ENCODE measurements around the gene LMX1A. TPM values are rescaled to one million over a fixed set of nuclear protein-coding genes. Genes with fewer than 3 reads are reported as not detected.

LMX1A gene
- total RNA-seq, 1 donor from 2014 or later, result not detected

DNA sequence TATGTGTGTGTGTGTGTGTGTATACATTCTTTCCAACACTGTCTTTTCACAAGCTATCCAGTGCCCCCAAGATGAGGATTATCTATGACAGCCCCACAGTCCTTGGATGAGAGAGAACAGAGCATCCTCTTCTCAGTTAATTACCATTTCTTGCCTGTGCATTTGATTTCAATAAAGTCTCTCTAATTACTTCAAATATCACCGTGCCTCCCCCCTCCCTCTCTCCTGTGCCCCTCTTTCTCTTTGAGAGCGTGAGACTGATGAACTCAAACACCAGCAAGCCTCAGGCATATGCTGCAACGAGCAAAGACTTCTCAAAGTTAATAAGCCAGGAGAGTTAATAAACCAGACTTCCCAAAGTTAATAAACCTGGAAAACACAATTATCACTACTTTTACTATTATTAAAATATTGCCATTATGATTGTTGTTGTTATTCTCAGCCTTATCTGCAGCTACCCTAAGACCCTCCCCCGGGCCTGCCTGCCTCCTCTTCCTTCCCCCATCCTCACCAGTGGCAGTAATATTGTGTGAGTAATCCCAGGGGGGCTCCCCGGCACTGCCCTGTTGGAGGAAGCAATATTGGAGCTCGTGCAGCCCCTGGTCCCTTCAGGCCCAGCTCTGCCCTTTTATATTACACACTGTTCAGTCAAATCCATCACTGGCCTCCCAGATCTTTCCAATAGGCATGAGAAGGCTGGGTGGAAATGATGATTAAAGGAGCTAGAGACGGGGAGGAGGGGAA lies 30.9 kb downstream of the LMX1A start:
- no peak for DNase-seq (ENCODE audit: low read depth in 2 of 2)

DNA sequence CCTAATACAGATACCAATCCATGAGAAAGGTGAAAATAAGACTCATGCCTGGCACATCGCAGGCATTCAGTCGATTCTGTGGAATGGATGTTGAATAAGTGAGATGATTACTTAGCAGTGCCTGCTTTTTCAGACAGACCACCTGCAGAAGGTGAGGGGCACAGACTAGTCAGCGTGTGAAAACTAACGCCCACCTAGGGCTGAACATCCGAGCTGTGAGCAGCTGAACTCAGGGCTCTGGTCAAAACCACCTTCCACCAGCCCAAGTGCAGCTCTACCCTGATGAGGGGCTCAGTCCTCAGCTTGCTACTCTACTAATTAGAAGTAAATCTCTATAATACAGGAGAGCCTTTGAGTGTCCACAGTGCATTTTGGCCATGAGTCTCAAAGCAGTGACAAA lies 32.5 kb downstream of the LMX1A start:
- no peak for DNase-seq (ENCODE audit: low read depth in 2 of 2)

DNA sequence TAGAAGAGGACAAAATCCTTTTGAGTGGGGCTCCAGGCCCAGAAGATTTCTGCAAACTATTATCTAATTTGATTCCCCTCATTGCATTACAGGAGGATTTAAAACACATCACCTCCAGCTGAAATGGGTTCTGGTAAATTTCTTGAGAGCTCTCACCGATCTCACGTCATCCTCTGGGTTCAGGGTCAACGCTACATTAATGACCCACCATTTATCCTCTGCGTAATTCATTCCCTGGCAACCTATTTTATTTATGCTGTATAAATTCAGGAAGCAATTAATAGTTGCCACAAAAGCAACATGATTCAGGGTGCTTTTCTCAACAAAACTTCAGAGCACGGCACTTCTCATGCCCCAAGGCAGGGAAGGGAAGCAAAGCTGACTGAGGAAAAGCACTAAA lies 38.9 kb downstream of the LMX1A start:
- no peak for DNase-seq (ENCODE audit: low read depth in 2 of 2)

DNA sequence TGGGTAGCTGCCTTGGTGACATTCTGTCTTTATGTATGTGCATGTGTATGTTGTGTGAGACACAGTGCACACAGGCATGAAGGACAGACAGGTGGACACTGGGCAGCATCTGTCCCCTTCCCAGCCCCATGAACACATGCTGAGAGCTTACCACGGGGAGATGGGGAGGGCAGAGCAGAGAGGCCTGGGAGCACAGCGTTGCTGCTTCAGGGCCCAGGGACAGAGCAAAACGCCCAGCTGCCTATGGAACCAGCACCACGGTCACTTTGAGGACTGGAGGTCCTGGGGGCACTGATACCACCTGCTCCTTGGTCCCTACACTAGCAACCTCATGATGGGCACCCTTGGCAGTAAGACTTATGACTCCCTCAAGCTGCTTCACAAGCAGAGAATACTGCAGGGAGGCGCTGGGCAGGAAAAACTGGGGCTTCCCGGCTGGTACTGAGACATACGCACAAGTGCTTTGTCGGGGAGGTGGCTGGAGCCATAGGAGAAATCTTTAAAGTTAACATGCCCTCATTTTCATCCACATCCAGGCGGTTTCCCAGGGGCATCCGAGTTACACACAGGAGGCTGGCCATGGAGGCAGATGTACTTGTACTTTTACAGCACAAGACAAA lies 40.3 kb downstream of the LMX1A start:
- DNase-seq (ENCODE audit: low read depth in 2 of 2), result no peak

DNA sequence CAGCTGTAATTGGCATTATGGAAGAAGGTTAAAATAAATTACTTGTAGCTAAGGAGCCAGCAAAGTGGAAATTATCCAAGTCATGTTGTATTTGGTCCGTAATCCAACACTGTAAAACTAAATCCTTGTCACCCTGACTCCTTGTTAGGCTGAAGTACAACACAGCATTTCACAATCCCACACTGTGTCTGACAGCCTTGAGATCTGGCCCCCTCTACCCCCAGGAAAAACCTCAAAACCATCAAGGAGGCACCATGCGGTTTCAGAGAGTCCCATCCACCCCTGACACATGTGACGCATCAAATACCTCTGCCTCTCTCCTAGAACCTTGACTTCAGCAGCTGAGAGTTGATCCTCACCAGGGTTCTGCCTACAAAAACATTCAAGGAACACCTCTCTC lies 41.0 kb downstream of the LMX1A start:
- no peak for DNase-seq (ENCODE audit: low read depth in 2 of 2)

DNA sequence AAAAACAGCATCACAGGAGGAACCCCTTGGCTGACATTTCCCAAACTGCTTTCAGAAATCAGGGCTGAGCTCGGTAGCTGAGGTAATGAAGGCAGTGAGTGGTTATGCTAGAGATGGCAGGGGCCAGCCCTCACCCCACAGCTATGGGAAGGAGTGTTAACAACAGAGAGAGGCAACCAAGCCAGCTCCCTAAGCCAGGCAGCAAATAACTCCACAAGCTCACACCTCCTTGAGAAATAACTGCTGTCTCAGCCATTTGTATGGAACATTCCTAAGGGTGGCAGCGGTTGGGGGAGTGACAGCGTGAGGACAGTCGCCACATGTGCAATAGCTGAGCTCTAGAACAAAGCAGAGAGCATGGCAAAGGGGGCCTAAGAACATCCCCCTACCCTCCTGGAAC lies 42.6 kb downstream of the LMX1A start:
- DNase-seq (ENCODE audit: low read depth in 2 of 2), result no peak

DNA sequence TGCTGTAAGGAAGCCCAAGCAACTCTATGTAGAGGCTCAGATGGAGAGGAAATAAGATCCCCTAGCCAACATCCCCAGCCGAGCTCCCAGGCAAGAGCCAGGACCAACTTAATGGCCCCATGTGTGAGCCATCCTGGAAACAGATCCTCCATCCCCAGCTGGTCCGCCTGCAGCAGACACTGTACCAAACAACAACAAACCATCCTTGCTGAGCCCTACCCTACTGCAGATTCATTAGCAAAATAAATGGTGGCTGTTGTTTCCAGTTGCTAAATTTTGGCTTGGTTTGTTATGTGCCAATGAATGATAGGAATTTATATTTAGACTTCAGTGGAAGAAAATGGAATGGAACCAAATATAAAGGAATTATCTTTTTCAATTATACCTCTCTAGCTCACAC lies 43.9 kb downstream of the LMX1A start:
- no peak for DNase-seq (ENCODE audit: low read depth in 2 of 2)

DNA sequence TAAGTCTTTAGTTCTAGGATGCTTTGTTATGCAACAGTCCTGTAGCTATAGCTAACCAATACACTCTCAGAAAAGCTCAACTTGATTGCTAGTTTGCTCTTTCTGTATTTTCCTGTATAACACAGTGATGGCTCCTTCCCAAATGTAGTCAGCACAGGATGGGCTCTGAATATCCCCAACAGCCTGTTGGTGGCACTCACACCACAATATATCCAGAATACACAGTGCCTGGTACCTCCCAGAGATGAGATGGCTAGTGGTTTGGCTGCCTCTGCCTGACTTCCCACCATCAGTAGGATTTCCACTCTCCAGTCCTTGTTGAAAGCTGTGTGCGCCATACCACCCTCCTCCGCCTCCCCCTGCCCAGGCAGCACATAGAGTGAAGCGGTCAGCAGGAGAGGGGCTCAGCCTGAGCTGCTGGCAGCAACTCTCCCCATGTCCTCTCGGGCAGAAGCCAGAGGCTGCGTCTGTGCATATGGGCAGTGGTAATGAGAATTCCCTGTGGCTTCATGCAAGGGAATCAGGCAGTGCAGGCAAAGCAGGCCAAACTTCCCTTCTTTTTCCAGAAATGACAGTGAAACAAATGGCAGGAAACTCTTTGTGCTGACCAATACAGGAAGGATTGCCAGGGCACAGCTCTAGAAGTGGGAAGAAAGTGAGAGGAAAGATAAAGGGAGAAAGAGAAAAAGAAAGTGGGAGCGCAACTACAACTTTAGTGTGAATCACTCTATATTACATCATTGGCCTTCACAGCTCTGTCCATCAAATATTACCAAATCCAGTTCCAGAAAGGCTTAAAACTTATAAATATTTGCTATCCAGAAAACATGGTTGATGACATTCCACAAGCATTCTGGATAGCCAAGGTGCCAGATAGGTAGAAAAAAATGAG lies 49.7 kb downstream of the LMX1A start:
- DNase-seq (ENCODE audit: low read depth in 2 of 2), result no peak

DNA sequence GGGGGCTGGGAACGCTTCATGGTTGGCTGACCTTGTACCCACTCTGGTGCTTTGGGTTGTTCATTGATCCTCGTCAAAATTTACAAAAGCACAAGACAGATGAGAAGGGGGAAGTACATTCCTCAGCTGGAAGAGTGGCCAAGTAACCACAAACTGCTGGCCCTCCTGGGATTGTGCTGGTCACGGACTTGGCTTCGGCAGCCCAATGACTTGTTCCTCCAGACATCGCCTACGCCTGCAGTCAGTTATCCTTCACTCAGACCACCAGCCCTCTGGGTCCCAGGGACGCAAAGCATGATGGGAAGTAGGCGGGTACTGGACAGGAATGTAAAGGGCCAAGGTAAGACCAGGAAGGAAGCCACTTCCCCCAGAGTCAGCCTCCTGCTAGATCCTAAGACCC lies 53.1 kb downstream of the LMX1A start:
- no peak for DNase-seq (ENCODE audit: low read depth in 2 of 2)

DNA sequence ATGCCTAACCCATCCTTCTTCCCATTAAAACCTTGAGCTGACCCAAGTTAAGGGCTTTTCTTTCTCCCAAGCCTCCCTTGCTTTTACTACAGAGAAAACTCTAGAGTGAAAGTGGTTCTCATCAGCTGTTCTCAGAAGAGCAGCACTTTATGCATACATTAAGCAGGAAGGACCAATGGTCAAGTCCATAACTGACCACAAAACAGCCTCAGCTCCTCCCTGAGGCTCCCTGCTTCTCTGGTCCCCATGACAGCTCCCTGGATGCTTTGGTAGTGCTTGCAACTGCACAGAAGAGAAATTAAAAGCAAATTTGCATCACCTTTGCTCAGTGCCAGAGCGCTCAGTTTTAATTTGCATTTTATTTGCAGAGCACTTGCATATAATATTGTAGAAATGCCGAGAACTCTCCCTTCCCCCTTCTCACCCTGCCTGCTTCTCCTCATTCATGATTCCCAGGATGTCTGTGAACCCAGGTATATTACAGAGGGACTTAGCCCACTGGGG lies 56.1 kb downstream of the LMX1A start:
- no peak for DNase-seq (ENCODE audit: low read depth in 2 of 2)

DNA sequence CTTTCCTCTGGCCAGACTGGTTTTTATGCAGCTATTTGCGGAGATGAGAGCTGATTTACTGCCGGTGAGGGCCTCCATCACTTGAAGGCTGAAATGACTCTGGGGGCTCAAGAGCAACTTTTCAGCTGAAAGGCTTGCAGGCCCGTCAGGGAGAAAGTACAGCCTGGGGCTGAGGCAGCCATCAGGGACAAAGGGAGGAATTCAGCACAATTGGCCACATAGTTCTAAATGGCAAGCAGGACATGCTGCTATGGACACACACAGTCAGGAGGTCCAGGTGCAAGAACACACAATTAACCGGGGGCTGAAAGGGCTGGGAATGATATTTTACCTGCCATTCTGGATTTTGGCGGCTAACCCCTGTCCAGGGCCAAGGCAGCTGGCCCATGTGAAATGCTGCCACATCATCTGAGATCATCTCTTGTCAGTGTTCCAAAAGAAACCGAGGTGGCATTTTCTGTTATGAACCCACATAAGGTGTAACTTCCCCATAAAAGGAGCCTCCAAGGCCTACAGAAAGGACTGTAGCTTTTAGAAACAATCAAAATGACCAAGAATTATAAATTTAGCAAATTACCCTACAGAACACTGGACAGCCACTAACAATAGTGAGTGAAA lies 58.2 kb downstream of the LMX1A start:
- no peak for DNase-seq (ENCODE audit: low read depth in 2 of 2)

DNA sequence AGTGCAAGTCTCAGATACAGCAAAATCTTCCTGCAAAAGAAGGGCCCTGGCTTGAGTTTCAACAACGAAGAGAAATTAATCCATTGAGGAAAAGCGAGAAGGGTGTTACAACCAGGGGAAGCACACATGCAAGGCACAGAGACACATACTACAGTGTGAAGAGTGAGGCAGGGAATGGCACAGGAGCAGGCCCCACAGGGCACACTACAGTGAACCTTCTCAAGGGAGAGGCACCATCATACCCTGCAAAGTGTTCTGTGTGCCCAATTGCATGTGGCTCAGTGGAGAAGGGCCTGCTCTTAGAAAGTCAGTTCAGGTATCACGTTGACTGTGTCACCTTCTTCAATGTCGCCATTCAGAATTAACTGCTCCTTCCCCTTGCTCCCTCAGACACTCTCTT lies 60.3 kb downstream of the LMX1A start:
- DNase-seq (ENCODE audit: low read depth in 2 of 2), result no peak

DNA sequence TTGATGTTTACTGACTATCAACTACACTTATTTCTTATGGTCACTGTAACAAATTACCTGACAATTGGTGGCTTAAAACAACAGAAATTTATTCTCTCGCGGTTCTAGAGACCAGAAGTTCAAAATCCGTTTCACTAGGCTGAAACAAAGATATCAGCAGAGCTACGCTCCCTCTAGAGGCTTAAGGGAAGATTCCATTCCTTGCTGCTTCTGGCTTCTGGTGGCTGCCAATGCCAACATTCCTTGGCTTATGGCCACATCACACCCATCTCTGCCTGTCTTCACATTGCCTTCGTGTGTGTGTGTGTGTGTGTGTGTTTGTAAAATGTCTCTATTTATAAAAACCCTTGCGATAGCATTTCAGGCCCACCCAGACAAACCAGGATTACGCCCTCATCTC lies 66.4 kb downstream of the LMX1A start:
- no peak for DNase-seq (ENCODE audit: low read depth in 2 of 2)

DNA sequence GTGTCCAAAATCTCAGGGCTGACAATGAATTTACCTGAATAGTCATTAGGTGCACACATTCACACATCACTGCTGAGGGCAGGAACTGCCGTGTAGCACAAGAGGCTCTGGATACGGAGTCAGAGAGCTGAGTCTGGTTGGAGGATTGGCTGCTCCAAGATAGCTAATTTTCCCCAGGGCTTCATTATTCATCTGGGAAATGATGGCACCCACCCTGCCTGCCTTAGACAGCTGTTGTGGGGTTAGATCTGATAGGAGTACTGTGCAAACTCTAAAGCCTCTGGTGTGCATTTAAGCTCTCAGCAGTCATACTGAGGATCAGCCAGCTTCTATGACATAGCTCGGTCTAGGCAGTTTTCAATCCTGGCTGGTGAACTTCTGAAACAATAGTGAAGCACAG lies 67.0 kb downstream of the LMX1A start:
- DNase-seq (ENCODE audit: low read depth in 2 of 2), result no peak

DNA sequence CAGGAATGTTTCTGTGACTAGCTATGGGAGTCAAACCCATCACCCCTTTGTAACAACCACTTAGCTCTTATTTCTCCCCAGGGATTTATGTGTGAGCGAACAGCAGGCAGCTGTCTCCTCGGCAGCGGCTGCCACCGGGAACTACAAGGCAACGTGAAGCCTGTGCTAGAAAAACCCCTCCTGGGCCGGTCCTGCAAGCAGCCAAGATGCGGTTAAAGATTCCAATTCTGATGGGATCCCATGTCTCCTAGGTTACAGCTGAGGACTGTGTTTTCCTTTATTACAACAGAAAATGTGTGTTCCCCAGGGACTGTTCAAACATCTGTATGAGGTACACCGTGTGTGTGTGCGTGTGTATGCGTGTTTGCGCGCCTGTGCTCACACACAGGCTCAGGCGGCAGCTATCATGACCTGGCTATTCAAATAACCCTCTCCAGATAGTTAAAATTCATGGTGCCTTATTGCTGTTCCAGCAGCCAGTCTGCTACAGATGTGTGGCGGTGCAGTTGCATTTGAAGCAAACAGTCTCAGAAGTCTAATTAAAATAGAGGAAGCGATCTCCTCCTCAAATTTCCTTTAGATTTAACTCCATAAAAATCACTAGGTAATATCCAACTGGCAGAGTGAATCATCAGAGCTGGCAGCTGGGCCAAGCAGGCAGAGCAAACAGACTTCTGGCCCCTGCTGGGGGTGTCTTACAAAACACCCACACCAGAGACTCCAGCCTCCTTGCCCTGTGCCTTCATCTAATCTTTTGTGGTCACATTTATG lies 68.0 kb downstream of the LMX1A start:
- DNase-seq (ENCODE audit: low read depth in 2 of 2), result no peak

DNA sequence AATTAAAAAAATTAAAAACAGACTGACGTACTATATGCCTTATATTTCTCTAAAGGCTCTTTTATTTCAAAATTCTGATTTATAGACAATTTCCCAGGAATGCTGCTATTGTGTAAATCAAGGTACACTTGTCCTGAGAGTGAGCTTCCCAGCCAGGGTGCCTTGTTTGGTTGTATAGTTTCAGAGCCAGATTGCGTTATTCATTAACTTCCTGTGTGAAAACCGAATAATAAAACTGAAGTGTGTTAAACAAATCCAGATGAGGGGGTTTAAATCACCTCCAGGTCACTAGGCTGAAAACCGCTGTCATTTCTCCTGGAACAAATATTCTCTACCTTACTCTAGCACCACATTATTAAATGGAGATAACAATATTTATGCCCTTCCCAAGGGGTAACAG lies 68.7 kb downstream of the LMX1A start:
- DNase-seq (ENCODE audit: low read depth in 2 of 2), result no peak

DNA sequence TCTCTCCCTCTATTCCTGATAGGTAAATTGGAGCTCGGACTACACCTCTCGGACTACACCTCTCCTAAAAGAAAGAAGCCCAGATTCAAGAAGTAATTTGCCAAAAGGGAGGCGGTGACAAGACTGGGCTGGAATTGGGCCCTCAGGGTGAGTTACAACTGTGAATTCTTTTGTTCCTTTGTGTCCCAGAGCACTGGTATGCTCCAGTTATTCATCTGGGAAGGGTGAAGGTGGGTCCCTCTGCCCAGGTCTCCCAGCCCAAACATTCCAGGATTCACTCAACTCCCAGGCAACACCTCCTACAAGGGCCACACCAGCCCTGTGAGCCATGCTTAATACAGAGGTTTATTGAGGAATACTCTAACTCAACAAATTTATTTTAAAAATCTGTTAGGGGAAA lies 69.2 kb downstream of the LMX1A start:
- no peak for DNase-seq (ENCODE audit: low read depth in 2 of 2)

DNA sequence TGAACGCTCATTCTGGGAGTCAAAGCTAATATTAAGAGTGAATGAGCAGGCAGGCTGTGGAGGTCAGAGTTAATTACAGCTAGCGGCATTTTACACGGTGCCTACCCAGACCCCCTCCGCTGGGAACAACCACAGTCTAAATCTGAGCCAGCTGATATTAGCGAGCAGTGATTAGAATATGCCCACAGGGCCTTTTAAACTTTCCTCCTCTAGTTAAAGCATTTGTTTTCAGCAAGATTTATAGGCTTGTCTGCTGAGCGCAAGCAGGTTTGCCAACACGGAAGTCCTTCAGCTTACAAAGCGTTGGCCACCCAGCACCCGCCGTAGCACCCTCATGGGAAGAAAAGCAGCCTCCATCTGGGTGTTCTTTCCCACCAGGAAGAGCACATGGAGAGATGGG lies 72.1 kb downstream of the LMX1A start:
- no peak for DNase-seq (ENCODE audit: low read depth in 2 of 2)

DNA sequence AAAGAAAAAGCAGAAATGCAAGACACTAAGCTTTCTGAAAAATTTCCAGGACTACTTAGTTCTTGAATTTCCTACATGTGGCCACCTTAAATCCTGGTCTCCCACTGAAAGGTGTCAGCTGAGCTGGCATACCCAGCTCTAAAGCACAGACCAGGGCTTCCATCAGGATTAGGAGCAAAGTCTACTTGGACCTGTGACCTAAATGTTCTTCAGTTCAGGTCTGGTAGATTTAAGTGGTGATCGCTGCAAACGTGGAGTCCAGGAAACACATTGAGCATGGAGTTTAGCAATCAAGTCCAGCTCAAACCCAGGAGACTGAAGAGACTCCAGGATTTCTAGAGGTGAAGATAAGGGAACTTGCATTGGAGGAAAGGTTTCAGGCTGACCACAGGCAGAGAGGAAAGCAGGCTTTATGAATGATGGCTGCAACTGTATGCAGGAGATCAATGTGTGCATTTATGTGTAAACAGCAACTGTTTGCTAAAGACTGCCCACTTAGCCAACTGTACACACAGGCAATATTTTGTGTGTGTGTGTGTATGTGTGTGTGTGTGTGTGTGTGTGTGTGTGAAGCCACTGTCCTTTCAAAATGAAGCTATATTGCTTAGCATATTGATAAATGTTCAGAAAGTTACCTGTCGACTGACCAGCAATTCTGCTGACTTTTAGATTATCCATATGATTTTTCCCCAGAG lies 75.2 kb downstream of the LMX1A start:
- no peak for DNase-seq (ENCODE audit: low read depth in 2 of 2)

DNA sequence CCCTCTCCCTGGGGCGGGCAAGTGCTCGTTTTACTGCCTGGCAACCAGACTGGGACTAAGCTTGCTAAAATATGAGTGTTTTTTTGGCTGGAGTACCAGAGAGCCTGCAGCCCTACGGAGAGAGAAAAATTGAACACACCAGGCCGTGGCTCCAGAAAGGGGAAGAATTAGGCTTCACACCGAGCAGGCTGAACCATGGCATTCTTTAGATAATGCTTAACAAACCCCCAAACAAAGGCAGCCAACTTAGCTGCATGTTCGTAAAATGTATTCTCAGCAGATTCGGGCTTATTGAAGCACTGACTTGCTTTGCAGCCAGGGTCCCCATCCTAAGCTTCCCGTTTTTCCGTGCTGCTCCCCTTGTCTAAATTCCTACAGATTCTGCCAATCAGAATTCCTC lies 76.6 kb downstream of the LMX1A start:
- no peak for DNase-seq (ENCODE audit: low read depth in 2 of 2)

DNA sequence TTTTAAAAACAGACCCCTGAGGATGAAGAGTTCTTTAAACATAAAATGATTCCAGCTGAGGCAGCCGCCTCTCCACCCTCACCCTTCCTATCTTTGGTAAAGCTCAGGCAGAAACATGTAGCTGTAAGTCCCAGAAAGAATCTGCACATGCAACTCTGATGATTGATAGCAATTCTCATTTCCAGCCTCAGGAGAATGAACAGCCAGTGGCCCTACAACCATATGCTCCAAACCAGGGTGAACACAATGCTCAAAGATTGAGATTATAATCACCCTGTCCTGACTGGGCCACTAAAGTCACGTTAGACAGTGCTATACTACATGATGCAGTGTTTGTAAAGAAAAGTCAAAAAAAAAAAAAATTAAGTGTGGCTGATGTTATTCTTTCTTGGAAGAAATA lies 80.2 kb downstream of the LMX1A start:
- no peak for DNase-seq (ENCODE audit: low read depth in 2 of 2)

Data from dermis microvascular lymphatic vessel endothelial cell (primary cell).